ENCODE measurements around the gene GOLGA6L9.
"Not testable (repeated sequence)": the region's sequence is repeated elsewhere in the genome, so short reads cannot be mapped to it uniquely, and the experiment has no call there.

The GOLGA6L9 gene

GRCh38 chr15:82402341-82402740, 27.3 kb upstream of the GOLGA6L9 start:
- peaks cover 19% of the 10 kb centered on the region for H3K4me1 ChIP-seq (ENCODE audit: control insufficient read depth, insufficient read depth, low read length)
- peaks cover 12% of the 10 kb centered on the region; the same call in 1 of the 2 replicates for H3K36me3 ChIP-seq (ENCODE audit: control insufficient read depth, insufficient read depth, low read length)
- H3K27ac ChIP-seq (ENCODE audit: low read depth, low read length); H3K9ac ChIP-seq (ENCODE audit: low read depth, low read length); H3K9me3 ChIP-seq (ENCODE audit: control insufficient read depth, insufficient read depth, low read length); H3K4me3 ChIP-seq (ENCODE audit: low read depth, low read length); H3K27me3 ChIP-seq (ENCODE audit: control insufficient read depth, insufficient read depth, low read length): not testable (repeated sequence)

GRCh38 chr15:82406211-82406610, 23.4 kb upstream of the GOLGA6L9 start:
- H3K9ac ChIP-seq (ENCODE audit: low read depth, low read length); H3K9me3 ChIP-seq (ENCODE audit: control insufficient read depth, insufficient read depth, low read length); H3K27me3 ChIP-seq (ENCODE audit: control insufficient read depth, insufficient read depth, low read length); H3K4me3 ChIP-seq (ENCODE audit: low read depth, low read length); H3K27ac ChIP-seq (ENCODE audit: low read depth, low read length); H3K4me1 ChIP-seq (ENCODE audit: control insufficient read depth, insufficient read depth, low read length): not testable (repeated sequence)
- peaks cover 12% of the 10 kb centered on the region; the same call in 1 of the 2 replicates for H3K36me3 ChIP-seq (ENCODE audit: control insufficient read depth, insufficient read depth, low read length)

DNA sequence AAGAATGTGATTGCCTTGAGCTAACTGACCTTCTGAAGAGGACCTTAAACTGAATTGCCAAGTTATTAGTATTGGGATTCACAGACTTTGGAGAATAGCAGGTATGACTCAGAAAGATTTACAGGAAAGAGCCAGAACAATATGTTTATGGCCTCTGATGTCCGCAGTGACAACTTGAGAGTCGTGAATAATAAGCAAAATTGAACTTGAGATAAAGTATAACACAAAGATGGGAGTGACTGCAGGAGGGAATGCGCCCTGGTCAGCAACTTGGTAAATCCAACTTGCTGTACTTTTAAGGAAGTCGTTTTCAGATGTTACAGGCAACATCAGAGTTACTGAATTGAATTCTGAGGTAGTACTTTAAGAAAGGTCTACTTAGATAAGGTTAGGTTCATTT, 19.3 kb upstream of the GOLGA6L9 start:
- not testable (repeated sequence) for H3K27ac ChIP-seq (ENCODE audit: low read depth, low read length); H3K27me3 ChIP-seq (ENCODE audit: control insufficient read depth, insufficient read depth, low read length); H3K4me1 ChIP-seq (ENCODE audit: control insufficient read depth, insufficient read depth, low read length); H3K4me3 ChIP-seq (ENCODE audit: low read depth, low read length); H3K9me3 ChIP-seq (ENCODE audit: control insufficient read depth, insufficient read depth, low read length); H3K9ac ChIP-seq (ENCODE audit: low read depth, low read length); H3K36me3 ChIP-seq (ENCODE audit: control insufficient read depth, insufficient read depth, low read length)

GRCh38 chr15:82411595-82411994, 18.0 kb upstream of the GOLGA6L9 start:
- H3K4me3 ChIP-seq (ENCODE audit: low read depth, low read length); H3K4me1 ChIP-seq (ENCODE audit: control insufficient read depth, insufficient read depth, low read length); H3K27ac ChIP-seq (ENCODE audit: low read depth, low read length); H3K27me3 ChIP-seq (ENCODE audit: control insufficient read depth, insufficient read depth, low read length); H3K9ac ChIP-seq (ENCODE audit: low read depth, low read length); H3K36me3 ChIP-seq (ENCODE audit: control insufficient read depth, insufficient read depth, low read length); H3K9me3 ChIP-seq (ENCODE audit: control insufficient read depth, insufficient read depth, low read length): not testable (repeated sequence)

- H3K9ac ChIP-seq (ENCODE audit: low read depth, low read length); H3K4me1 ChIP-seq (ENCODE audit: control insufficient read depth, insufficient read depth, low read length); H3K9me3 ChIP-seq (ENCODE audit: control insufficient read depth, insufficient read depth, low read length); H3K36me3 ChIP-seq (ENCODE audit: control insufficient read depth, insufficient read depth, low read length); H3K27me3 ChIP-seq (ENCODE audit: control insufficient read depth, insufficient read depth, low read length); H3K27ac ChIP-seq (ENCODE audit: low read depth, low read length); H3K4me3 ChIP-seq (ENCODE audit: low read depth, low read length): not testable (repeated sequence)
Measured at GRCh38 chr15:82414525-82415191, 15.0 kb upstream of the GOLGA6L9 start.

GRCh38 chr15:82420516-82420915, 9.1 kb upstream of the GOLGA6L9 start:
- H3K27me3 ChIP-seq (ENCODE audit: control insufficient read depth, insufficient read depth, low read length); H3K4me3 ChIP-seq (ENCODE audit: low read depth, low read length); H3K9me3 ChIP-seq (ENCODE audit: control insufficient read depth, insufficient read depth, low read length); H3K9ac ChIP-seq (ENCODE audit: low read depth, low read length); H3K4me1 ChIP-seq (ENCODE audit: control insufficient read depth, insufficient read depth, low read length); H3K36me3 ChIP-seq (ENCODE audit: control insufficient read depth, insufficient read depth, low read length); H3K27ac ChIP-seq (ENCODE audit: low read depth, low read length): not testable (repeated sequence)

DNA sequence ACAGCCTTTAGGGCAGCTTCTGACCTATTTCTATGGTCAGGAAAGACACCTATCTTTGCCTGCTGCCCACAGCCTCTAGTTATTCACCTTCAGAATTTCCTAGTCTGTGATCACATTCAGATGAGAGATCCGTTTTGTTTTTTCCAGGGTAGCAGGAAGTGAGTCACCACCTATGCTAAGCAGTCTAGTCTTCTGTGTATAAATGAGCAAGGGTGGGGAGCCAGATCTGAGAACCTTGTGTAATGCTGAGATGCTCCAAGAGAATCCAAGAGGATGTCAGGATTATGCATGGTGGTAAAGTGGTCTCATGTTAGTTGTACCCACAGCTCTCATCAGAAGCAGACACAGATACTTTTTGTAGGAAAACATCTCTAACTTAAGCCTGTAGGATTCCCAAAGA, 8.7 kb upstream of the GOLGA6L9 start:
- H3K36me3 ChIP-seq (ENCODE audit: control insufficient read depth, insufficient read depth, low read length); H3K27ac ChIP-seq (ENCODE audit: low read depth, low read length); H3K27me3 ChIP-seq (ENCODE audit: control insufficient read depth, insufficient read depth, low read length); H3K4me3 ChIP-seq (ENCODE audit: low read depth, low read length); H3K9me3 ChIP-seq (ENCODE audit: control insufficient read depth, insufficient read depth, low read length); H3K4me1 ChIP-seq (ENCODE audit: control insufficient read depth, insufficient read depth, low read length); H3K9ac ChIP-seq (ENCODE audit: low read depth, low read length): not testable (repeated sequence)

GRCh38 chr15:82427117-82427516, 2.5 kb upstream of the GOLGA6L9 start:
- H3K27ac ChIP-seq (ENCODE audit: low read depth, low read length); H3K4me3 ChIP-seq (ENCODE audit: low read depth, low read length); H3K9me3 ChIP-seq (ENCODE audit: control insufficient read depth, insufficient read depth, low read length); H3K9ac ChIP-seq (ENCODE audit: low read depth, low read length); H3K27me3 ChIP-seq (ENCODE audit: control insufficient read depth, insufficient read depth, low read length); H3K4me1 ChIP-seq (ENCODE audit: control insufficient read depth, insufficient read depth, low read length); H3K36me3 ChIP-seq (ENCODE audit: control insufficient read depth, insufficient read depth, low read length): not testable (repeated sequence)

- H3K9me3 ChIP-seq (ENCODE audit: control insufficient read depth, insufficient read depth, low read length); H3K4me3 ChIP-seq (ENCODE audit: low read depth, low read length); H3K9ac ChIP-seq (ENCODE audit: low read depth, low read length); H3K27ac ChIP-seq (ENCODE audit: low read depth, low read length); H3K4me1 ChIP-seq (ENCODE audit: control insufficient read depth, insufficient read depth, low read length); H3K36me3 ChIP-seq (ENCODE audit: control insufficient read depth, insufficient read depth, low read length); H3K27me3 ChIP-seq (ENCODE audit: control insufficient read depth, insufficient read depth, low read length): not testable (repeated sequence)
Measured at GRCh38 chr15:82445420-82445819, 15.8 kb downstream of the GOLGA6L9 start.

DNA sequence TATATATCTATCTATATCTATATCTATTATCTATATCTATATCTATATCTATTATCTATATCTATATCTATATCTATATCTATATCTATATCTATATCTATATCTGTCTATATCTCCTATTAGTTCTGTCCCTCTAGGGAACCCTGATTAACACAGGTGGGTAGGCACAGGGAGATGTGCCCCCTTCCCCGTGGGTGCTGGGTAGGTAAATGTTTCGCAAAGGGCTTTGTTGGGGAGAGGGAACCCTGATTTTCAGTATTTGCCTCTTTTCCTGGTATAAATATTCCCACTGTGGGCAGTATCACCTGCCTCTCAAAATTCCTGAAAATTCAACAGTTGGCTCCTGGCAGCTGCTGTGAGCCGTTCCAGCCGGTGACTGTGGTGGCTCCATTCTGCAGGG, 27.7 kb downstream of the GOLGA6L9 start:
- H3K9ac ChIP-seq (ENCODE audit: low read depth, low read length); H3K27me3 ChIP-seq (ENCODE audit: control insufficient read depth, insufficient read depth, low read length); H3K27ac ChIP-seq (ENCODE audit: low read depth, low read length); H3K36me3 ChIP-seq (ENCODE audit: control insufficient read depth, insufficient read depth, low read length); H3K9me3 ChIP-seq (ENCODE audit: control insufficient read depth, insufficient read depth, low read length); H3K4me3 ChIP-seq (ENCODE audit: low read depth, low read length); H3K4me1 ChIP-seq (ENCODE audit: control insufficient read depth, insufficient read depth, low read length): not testable (repeated sequence)

GRCh38 chr15:82465629-82466028, 36.0 kb downstream of the GOLGA6L9 start:
- H3K9me3 ChIP-seq (ENCODE audit: control insufficient read depth, insufficient read depth, low read length); H3K36me3 ChIP-seq (ENCODE audit: control insufficient read depth, insufficient read depth, low read length); H3K9ac ChIP-seq (ENCODE audit: low read depth, low read length); H3K27me3 ChIP-seq (ENCODE audit: control insufficient read depth, insufficient read depth, low read length); H3K4me3 ChIP-seq (ENCODE audit: low read depth, low read length); H3K27ac ChIP-seq (ENCODE audit: low read depth, low read length); H3K4me1 ChIP-seq (ENCODE audit: control insufficient read depth, insufficient read depth, low read length): not testable (repeated sequence)

- H3K4me1 ChIP-seq (ENCODE audit: control insufficient read depth, insufficient read depth, low read length); H3K9ac ChIP-seq (ENCODE audit: low read depth, low read length); H3K27me3 ChIP-seq (ENCODE audit: control insufficient read depth, insufficient read depth, low read length); H3K36me3 ChIP-seq (ENCODE audit: control insufficient read depth, insufficient read depth, low read length); H3K4me3 ChIP-seq (ENCODE audit: low read depth, low read length); H3K27ac ChIP-seq (ENCODE audit: low read depth, low read length); H3K9me3 ChIP-seq (ENCODE audit: control insufficient read depth, insufficient read depth, low read length): not testable (repeated sequence)
Measured at GRCh38 chr15:82468205-82468604, 38.6 kb downstream of the GOLGA6L9 start.

Data from HUES48 (cell line).